A673 (cell line): ENCODE measurements around the gene TRAF7.

Experiments used
- EZH2 ChIP-seq: fragments of 200-600 bp; sonication (generic); IDR thresholded peaks from 2 replicates; pipeline ENCODE4 v1.6.1; 2017; ENCODE audit warnings: borderline replicate concordance, low read depth, mild to moderate bottlenecking, mixed read lengths, antibody characterized with exemption, low read length; ENCODE audit not compliant: poor library complexity, severe bottlenecking
- TF ChIP-seq, protein P1 (sequence below): fragments of 300-800, 200-600 bp; sonication (generic); conservative IDR thresholded peaks from 2 replicates; pipeline ENCODE4 v1.5.1; 2017; ENCODE audit warnings: low read depth, mild to moderate bottlenecking, antibody characterized with exemption, low read length, moderate library complexity, mixed read lengths

GRCh38 chr16:2206420-2206779 is 50.8 kb downstream of the TRAF7 start:
- TF ChIP-seq, protein P1, sequence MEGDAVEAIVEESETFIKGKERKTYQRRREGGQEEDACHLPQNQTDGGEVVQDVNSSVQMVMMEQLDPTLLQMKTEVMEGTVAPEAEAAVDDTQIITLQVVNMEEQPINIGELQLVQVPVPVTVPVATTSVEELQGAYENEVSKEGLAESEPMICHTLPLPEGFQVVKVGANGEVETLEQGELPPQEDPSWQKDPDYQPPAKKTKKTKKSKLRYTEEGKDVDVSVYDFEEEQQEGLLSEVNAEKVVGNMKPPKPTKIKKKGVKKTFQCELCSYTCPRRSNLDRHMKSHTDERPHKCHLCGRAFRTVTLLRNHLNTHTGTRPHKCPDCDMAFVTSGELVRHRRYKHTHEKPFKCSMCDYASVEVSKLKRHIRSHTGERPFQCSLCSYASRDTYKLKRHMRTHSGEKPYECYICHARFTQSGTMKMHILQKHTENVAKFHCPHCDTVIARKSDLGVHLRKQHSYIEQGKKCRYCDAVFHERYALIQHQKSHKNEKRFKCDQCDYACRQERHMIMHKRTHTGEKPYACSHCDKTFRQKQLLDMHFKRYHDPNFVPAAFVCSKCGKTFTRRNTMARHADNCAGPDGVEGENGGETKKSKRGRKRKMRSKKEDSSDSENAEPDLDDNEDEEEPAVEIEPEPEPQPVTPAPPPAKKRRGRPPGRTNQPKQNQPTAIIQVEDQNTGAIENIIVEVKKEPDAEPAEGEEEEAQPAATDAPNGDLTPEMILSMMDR: no peak
- no peak for TF ChIP-seq EZH2
